ENCODE measurements around the gene KLF16.

Gene KLF16

DNA sequence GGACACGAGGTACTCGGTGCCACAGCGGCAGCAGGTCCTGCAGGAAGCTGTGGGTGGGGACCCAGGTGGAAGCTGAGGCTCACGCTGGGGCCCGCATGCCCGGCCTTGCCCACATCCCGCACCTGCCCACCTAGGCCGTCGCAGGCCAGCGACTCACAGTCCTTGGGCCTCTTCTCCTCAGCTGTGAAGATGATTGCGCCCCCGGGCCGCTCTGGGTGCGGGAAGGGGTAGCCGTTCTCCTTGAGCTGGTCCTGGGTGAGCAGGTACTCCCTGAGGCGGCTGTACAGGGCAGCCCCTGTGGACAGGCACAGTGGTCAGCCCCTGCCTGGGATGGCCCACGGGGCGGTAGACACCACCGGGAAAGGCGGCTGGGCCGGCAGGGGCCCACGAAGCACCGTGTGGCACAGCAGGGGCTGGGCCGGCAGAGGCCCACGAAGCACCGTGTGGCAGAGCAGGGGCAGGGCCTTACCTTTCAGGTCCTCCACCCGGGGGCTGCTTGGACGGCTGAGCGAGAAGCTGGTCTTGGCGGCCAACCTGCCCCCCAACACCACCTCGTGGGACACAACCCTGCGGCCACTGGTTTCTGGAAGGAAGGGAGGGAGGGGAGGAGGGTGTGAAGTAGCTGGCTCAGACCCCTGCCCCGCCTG is 44.7 kb downstream of the KLF16 start:
- DNase-seq, result no peak

DNA sequence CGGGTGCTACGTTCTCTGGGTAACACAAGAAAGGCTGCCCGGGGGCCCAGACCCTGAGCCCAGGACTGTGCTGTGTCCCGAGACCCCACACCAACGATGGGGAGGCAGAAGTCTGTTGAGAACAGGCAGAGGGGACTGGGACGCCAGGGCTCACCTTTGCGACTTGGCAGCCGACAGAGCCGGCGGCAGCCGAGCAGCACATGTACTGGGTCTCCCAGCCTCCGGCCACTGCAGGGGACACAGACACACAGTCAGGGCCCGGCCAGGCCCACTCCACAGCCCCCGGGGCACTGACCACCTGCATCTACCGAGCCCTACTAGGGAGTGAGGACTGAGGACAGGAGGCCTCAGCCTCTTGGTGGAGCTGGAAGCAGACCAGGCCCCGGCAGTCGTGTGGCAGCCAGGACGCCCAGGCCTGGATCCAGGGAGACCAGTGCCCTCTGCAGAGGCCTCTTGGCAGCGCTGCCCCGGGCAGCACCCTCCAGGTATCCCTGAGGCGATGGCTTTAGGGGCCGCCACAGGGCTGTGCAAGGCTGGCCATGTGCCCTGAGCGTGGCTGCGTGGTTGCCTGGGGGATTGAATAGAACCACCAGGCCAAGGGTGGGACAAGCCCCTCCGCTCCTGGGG is 45.7 kb downstream of the KLF16 start:
- no peak for DNase-seq

DNA sequence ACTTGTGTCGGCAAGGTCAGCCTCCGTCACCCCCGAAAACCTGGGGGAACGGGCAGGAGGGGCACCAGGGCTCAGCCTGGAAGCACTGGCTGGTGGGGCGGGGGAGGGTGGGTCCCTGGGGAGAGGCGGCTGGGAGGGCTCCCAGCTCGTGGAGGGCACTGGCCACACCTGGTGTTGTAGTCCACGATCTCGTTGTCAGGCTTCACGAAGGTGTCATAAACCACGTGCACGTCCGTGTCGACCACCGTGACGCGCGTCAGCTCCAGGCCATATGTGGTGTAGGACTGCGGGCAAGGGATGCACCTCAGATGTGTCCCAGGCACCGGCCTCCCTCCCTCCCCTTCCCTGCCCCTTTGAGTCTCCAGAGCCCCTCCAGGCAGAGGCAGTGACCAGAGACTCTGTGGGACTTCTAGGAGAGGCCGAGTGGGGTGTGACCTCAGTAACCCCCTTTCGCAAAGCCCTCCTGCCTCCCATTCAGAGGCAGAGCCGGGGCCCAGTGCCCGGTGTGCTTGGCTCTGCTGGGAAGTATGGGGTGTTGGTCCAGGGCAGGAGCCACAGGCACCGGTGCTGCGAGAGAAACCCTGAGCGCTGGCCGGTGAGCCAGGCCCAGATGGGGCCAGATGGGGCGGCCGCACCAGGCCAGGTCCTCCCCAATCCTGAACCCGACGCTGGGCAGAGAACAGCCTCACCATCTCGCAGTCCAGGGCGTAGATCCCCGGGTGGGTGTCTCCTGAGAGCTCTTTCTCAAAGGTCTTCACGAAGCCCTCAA is 46.7 kb downstream of the KLF16 start:
- DNase-seq, result no peak

DNA sequence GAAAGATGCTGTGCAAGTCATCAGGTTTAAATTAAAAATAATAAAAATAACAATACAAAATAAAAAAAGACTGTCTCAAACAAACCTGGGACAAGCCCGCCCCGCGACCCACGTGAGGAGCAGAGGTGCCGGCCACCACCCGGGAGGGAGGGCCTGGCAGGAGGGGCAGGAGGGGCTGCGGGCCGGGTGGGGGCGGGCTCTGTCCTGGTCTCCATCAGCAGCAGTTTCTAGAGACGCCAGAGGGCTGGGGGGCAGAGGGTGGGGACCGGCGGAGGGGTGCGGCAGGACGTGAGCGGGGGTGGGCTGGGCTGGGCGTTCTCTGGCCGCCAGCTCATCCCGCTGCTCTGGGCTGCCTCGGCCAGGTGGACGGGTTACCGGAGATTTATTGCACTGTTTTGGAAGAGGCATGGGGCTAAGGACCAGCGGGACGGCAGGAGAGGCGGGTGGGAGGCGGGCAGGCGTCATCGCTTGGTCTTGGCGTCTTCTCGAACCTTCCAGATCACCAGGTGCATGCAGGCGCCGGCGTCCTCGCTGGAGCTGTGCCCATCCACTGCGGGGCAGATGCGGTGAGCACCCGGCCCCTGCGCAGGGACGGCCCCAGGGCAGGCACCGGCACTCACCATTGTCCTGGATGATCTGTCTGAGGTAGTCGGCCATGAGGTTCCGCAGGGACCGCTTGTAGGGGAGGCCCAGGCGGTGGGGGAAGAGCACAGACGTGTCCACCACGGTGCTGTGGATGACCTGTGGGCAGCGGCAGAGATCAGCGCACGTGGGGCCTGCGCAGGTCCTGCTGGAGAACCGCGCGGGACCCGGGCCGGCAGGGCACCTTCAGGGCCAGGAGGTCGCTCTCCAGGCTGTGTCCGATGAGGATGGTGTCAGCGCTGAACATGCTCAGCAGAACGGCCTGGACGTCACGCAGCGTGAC is 47.5 kb downstream of the KLF16 start:
- no peak for DNase-seq

DNA sequence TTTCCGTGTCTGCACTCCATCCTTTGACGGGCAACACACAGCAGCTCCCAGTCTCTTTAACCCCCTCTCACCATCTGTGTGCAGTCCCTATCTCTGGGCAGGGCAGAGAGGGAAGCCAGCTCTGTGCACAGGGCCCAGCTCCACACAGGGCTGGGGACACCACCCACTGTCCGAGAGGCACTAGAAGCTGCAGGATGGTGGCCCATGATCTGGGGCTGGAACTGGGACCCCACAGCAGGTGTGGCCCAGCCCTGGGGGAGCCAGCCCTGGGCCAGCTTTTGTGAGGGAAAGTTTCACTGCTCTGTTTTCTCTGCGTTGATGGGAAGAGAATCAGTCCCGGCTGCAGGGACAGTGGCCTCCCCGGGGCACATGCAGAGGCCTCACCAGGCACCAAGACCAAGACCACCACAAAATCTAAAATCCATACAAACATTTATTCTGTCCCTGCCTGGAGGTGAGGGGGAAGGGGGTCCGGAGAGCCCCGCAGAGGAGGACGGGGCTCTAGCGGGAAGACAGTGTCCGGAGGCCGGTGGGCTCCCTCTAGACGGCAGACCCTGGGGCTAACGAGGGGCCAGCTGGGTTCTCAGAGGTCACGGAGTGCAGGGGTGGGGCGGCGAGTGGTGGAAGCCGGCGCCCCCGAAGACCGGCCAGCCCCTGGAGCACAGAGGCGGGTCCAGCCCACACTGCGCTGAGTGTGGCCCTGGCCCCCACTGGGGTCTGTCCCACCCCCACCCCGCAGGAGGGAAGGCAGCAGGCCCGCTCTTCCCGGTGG is 48.4 kb downstream of the KLF16 start:
- no peak for DNase-seq

DNA sequence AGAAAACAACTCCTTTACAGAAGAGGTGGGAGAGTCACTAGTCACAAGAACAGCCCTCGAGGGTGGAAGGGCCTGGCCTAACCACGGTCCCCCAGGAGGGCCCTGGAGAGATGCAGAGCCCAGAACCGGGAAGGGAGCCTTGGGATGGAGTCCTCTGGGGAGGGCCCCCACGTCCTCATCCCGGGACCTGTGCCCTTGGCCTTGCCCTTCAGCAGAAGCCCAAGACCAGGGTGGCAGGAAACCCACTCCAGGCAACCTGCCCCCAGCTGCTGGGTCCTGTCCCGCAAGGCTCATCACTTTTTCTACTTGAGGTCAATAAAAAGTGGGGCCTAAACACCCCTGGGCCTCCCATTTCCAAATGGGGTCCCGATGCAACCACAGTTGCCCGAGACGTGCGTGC is 49.0 kb downstream of the KLF16 start:
- DNase-seq, result no peak

DNA sequence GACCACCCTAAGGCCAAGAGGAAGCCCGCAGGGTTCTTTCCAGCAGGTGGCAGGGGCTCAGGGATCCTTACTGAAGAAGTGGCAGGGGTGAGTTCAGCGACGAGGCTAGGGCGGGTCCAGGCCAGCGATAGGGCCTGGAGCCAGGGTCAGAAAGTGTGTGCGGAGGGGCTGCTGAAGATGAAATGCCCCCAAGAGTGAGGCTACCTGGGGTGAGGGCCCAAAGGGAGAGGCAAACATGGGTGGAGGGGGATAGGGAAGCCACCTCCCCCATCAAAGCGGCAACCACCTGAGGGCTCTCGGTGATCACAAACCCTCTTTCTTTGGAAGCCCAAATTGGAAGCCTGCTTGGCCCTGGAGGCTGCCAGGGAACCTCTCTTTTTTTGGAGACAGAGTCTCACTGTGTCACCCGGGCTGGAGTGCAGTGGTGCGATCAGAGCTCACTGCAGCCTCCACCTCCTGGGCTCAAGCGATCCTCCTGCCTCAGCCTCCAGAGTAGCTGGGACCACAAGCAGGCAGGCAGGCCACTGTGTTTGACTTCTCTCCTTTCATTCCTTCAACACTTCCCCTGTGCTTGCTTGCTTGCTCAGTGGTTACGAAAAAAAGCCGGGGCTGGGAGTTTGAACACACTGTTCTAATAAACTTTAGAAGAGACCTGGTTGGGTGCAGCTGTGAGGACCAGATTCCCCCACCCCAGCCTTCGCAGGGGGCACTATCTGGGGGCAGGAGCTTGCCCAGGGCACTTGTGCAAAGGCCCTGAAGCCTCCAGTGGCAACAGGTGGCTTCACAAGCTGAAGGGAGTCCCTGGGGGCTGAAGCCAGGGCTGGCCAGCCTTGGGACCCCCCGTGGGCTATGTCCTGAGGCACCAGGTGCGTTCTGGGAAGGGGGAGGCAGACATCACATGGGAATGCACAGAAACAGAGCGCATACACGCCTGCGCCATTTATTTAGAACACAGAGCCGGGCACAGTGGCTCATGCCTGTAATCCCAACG is 49.9 kb downstream of the KLF16 start:
- no peak for DNase-seq

DNA sequence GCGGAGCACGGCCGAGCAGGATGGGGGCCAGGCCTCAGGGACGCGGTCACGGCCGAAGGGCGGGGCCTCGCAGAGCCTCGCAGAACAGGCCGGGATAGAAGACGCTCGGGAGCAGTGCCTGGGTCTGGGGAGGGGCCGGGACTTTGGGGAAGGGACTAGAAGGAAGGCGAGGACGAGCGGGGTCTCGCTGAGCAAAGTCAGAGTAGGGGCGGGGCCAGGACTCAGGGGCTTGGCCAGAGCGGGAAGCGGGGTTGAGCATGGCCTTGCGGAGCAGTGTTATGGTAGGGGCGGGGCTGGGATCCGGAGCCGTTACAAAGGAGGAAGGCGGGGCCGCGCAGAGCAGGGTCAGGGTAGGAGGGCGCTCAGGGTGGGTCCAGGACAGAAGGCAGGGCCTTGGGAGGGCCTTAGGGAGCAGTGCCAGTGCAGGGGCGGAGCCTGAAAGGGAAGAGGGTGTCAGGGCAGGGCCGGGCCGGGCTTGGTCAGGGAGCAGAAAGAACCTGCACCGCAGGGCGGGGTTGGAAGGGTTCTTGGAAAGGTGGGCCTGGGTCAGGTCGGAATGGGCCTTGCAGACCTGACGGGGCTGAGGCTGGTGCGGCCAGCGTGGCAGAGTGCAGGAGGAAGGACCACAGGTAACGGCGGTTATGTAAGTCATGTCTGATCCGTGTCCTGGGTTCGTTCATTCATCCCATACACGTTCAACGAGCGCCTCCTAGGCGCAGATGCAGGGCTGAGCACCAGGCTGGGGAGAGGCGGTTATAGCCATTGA is 50.8 kb downstream of the KLF16 start:
- peak; percentile 75 to 77 for DNase-seq

DNA sequence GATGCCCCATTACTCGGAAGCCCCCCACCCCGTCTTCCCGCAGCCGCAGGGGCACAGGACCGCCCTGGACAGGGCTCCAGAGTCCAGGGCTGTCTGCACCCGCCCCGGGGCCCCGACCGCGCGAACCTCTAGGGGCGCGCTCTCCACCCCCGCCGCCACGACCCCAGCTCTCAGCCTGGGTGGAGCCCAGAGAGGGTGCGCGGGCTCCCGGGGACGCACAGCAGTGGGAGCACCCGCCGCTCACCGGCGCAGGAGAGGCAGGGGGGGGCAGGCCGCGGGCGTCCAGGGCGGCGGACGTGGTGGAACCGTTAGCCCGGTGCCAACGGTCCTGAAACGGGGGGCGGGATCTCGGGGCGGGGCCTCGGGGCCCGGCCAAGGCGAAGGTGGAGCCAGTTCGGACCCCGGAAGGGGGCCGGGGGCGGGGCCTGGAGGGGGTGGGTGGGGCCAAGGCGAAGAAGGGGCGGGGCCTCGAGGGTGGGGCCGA is 51.4 kb downstream of the KLF16 start, which contains the start of gene ATP8B3:
ATP8B3 (minus strand) TSS at position 335 of the 484 bp plus-strand sequence. CDS start 540 bp downstream, outside the sequence.
- no peak for DNase-seq

DNA sequence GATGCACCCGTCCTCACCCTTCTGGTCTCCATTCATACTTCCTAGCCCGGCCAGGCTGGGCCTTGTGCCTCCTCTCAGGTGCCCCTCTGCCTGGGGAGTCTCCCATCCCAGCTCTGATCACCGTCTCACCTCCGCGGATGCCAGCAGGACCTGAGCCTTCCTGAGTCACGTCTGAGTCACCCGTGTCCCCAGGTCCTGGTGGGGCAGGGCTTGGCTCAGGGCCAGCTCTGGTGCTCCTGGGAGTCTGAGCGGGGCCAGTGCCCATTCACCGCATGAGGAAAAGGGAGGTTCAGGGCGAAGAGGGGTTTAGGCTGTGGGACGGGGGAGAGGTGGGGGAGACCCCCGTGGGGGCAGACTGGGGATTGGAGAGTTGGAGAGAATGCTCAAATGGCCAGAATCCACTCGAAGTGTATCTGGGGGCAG is 51.9 kb downstream of the KLF16 start:
- peak; percentile 41 to 51 for DNase-seq

DNA sequence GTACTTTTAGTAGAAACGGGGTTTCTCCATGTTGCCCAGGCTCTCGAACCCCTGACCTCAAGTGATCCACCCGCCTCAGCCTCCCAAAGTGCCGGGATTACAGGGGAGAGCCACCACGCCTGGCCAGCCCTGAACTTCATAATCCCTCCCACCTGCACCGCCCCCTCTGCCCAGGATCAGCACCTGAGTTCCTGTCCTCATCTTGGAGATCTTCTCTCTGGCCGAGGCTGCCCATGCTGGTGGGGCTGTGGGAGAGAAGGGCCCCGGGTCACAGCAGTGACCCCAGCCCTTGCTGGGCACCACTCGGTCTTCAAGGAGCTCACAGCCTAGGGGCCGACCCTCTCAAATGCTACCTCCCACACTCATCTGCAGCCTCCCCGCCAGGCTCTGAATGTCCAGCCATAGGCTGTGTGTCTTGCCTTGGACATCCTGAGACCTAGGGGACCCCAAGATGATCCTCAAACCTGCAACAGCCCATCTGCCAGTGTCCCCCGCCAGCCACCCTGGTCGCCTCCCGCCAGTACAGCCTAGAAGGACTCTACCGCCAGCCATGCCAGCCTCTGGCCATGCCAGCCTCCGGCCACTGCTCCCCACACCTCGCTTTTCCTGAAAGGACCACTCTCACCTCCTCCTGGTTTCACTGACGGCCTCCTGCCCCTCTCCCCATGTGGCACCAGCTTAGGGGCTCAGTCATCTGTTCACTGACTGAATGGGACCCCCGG is 52.8 kb downstream of the KLF16 start:
- DNase-seq, result no peak

DNA sequence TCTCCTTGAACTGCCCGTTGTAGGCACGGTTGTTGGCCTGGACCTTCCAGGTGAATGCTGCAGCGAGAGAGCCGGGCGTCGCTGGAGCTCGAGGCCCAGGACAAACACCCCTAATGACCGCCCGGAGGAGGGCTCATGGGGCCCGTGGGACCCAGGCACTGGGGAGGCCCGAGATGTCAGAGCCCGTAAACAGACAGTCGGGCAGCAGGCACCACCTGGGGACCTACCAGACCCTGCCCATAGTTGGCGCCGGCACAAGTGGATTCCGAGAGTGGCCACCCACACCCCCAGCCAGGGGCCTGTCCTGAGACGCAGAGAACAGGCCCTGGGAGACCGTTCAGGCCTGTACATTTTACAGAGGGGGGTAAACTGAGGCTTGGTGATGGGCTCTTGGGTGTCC is 53.7 kb downstream of the KLF16 start:
- DNase-seq, result no peak

DNA sequence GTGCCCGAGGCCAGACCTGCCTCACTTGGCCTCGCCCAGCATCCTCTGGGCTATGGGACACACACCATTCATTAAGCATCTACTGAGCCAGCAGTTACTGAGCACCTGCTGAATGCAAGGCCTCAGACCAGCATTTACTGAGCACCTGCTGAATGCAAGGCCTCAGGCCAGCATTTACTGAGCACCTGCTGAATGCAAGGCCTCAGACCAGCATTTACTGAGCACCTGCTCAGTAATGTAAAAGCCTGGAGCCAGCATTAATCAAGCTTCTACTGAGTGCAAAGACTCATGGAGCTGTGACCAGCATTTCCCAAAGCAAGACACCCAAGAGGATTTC is 55.0 kb downstream of the KLF16 start:
- no peak for DNase-seq

DNA sequence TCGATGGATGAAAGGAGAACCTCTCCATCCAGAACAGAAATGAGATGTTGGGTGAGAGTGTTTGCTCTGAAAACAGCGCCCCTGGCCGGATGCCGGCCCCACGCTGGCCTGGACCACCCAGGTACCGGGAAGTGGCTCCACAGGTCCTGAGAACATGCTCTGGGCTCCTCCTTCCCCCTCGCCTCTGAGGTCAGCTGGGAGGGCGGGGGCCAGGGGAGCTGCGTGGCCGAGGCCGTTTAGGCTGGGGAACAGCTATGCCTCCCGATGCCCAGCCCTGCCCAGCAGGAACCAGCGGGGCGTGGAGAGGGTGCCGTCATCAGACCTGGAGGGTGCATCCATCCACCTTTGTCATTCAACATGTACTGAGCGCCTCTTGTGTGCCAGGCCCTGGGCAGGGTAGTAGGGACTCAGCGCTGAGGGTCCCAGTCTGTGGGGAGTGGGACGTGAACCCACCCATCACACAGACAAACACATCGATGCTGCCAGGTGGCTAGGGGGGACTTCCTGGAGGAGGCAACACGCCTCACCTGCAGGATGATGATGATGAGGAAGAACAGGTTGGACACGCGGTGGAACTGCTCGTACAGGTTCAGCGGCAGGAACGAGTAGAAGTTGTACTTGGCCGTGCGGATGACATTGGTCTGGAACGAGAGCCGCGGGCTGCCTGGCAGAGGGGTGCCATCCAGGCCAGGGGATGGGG is 55.5 kb downstream of the KLF16 start:
- no peak for DNase-seq

DNA sequence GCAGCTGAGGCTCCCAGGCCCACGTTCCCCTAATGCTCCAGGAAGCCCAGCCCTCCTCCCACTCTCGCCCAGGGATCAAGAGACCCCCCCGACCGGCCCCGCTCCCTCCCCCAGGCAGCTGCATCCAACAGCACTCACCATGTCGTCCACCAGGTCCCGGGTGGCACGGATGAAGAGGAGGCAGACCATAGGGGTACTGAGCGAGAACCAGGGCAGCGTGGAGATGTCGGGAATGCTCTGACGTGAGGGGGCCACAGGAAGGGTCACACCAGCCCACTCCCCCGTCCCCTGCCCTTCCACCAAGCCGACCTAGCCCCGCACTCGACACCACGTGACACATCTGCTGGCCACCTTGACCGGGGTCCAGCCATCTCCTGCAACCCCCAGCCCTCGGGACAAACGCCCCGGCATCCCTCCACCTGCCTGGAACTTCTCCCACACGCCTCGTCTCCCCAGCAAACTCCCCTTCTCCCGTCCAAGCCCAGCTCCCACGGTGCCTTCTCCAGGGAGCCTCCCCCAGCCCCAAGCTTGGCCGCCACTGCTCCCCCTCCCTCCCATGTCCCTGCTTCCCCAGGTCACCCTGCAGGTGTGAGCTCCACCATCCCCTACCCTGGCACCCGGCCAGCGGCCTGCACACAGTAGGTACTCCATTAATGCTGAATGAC is 56.2 kb downstream of the KLF16 start:
- no peak for DNase-seq

DNA sequence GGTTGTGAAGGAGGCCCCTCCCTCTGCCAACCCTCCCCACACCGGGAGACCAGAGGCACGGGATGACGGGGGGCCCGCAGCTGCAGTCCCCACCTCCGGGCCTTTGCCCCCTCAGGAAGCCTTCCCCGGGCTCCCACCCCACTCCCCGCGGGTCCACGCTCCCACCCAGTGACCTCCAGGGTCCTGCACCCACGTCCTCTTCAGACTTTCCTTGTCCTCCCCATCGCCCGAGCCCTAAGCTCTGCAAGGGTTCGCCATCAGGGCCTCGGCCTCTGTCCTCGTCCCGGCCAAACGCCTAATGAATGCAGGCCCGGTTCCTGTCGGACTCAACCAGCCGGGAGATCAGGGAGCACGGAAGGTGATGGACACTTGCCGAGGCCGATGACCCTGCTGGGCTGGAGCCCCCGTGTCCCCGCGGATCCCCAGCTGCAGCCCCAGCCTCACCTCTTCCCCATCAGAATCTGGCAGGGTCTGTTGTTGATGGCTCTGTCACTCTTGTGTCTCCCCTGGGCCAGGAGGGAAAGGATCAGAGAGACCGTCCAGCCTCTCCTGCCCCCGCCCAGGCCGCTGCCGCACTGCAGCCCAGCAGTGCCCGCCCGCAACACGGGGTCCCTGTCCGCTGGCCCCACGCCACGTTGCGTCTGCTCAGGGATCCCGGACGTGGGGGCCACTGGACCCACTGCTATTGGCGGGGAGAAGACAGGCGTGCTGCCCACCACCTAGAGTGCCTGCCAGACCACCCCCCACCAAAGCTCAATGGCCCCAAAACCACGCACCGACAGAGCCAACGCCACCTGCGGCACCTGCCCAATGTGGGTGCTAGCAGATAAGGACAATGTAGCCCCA is 57.0 kb downstream of the KLF16 start:
- DNase-seq, result no peak
